ENCODE measurements around the gene BRI3BP.

The BRI3BP gene

DNA sequence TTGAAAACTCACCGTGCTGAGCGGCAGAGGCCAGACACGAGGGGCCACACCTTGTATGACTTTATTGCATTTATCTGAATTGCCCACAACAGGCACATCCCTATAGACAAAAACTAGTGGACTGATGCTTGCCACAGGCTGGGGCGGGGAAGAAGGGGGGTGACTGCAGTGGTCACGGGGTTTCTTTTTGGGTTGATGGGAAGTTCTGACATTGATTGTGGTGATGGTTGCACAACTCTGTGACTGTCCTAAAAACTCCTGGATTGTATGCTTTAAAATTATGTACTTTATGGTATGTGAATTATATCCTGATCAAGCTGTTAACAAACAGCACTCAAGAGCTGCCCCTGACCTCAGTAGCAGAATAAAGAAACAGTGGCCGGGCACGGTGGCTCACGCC, 30.2 kb upstream of the BRI3BP start:
- H3K4me2 ChIP-seq (ENCODE audit: low read depth, low read length, poor library complexity, severe bottlenecking): no peak overlapping the region

DNA sequence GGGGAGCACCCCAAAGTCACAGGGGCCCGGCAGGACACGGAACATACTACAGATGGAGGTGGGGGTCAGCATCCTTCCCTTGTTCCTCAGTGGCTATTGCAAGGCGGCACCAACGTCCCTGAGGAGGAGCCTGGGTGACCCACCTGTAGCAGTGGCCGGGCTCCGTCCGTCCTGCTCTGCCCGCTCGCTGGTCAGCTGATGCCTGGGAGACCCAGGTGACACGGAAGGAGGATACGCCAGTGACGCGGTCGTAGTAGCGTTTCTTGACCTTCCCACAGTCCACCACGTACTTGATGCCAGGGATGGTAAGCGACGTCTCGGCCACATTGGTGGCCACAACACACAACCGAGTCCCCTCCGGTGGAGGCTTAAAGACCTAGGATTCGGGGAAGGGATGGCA, 29.2 kb upstream of the BRI3BP start:
- no peaks in the 10 kb centered on the region for H3K4me1 ChIP-seq (ENCODE audit: insufficient read depth, low read length, poor library complexity, severe bottlenecking)
- H4K20me1 ChIP-seq (ENCODE audit: insufficient read depth, low read length, poor library complexity, severe bottlenecking): no peaks in the 10 kb centered on the region
- H3K36me3 ChIP-seq (ENCODE audit: insufficient read depth, low read length): peaks cover 39% of the 10 kb centered on the region; the same call in 1 of the 2 replicates
- no peaks in the 10 kb centered on the region for H3K79me2 ChIP-seq (ENCODE audit: insufficient read depth, low read length)
- H3K9ac ChIP-seq (ENCODE audit: low read depth, low read length, poor library complexity, severe bottlenecking): no peak overlapping the region
- no peak overlapping the region for H2AFZ ChIP-seq (ENCODE audit: low read length)
- no peaks in the 10 kb centered on the region for H3F3A ChIP-seq (ENCODE audit: low read depth)
- no peaks in the 10 kb centered on the region for H3K9me3 ChIP-seq (ENCODE audit: insufficient read depth, low read depth, low read length)
- TF ChIP-seq, protein P1, sequence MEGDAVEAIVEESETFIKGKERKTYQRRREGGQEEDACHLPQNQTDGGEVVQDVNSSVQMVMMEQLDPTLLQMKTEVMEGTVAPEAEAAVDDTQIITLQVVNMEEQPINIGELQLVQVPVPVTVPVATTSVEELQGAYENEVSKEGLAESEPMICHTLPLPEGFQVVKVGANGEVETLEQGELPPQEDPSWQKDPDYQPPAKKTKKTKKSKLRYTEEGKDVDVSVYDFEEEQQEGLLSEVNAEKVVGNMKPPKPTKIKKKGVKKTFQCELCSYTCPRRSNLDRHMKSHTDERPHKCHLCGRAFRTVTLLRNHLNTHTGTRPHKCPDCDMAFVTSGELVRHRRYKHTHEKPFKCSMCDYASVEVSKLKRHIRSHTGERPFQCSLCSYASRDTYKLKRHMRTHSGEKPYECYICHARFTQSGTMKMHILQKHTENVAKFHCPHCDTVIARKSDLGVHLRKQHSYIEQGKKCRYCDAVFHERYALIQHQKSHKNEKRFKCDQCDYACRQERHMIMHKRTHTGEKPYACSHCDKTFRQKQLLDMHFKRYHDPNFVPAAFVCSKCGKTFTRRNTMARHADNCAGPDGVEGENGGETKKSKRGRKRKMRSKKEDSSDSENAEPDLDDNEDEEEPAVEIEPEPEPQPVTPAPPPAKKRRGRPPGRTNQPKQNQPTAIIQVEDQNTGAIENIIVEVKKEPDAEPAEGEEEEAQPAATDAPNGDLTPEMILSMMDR (conservative IDR thresholded peaks at IDR 0.05; ENCODE audit: low read length): no peak
- no peak for TF ChIP-seq EZH2phosphoT487 (IDR thresholded peaks at IDR 0.05; ENCODE audit: borderline replicate concordance)
- H3K4me2 ChIP-seq (ENCODE audit: low read depth, low read length, poor library complexity, severe bottlenecking): no peak overlapping the region
- no peaks in the 10 kb centered on the region for H3K27me3 ChIP-seq (ENCODE audit: insufficient read depth, low read length, poor library complexity, severe bottlenecking)
- H3K9me2 ChIP-seq (replicated peaks; ENCODE audit: low read depth, low read length): no peaks in the 10 kb centered on the region
- no peak overlapping the region for H3K4me3 ChIP-seq (ENCODE audit: low read length, poor library complexity, severe bottlenecking)

More for the DNA sequence above, 30.2 kb upstream of the BRI3BP start:
- no peaks in the 10 kb centered on the region for H3K79me2 ChIP-seq (ENCODE audit: insufficient read depth, low read length)
- H3K9ac ChIP-seq (ENCODE audit: low read depth, low read length, poor library complexity, severe bottlenecking): no peak overlapping the region
- H3K4me1 ChIP-seq (ENCODE audit: insufficient read depth, low read length, poor library complexity, severe bottlenecking): no peaks in the 10 kb centered on the region
- no peak overlapping the region for H2AFZ ChIP-seq (ENCODE audit: low read length)
- no peaks in the 10 kb centered on the region for H4K20me1 ChIP-seq (ENCODE audit: insufficient read depth, low read length, poor library complexity, severe bottlenecking)
- TF ChIP-seq, protein P1 (conservative IDR thresholded peaks at IDR 0.05; ENCODE audit: low read length): no peak
- no peak for TF ChIP-seq EZH2phosphoT487 (IDR thresholded peaks at IDR 0.05; ENCODE audit: borderline replicate concordance)
- peaks cover 33% of the 10 kb centered on the region; the same call in 1 of the 2 replicates for H3K36me3 ChIP-seq (ENCODE audit: insufficient read depth, low read length)
- H3K9me2 ChIP-seq (replicated peaks; ENCODE audit: low read depth, low read length): no peaks in the 10 kb centered on the region
- no peaks in the 10 kb centered on the region for H3K27me3 ChIP-seq (ENCODE audit: insufficient read depth, low read length, poor library complexity, severe bottlenecking)
- H3K4me3 ChIP-seq (ENCODE audit: low read length, poor library complexity, severe bottlenecking): no peak overlapping the region
- no peaks in the 10 kb centered on the region for H3K9me3 ChIP-seq (ENCODE audit: insufficient read depth, low read depth, low read length)
- no peaks in the 10 kb centered on the region for H3F3A ChIP-seq (ENCODE audit: low read depth)

DNA sequence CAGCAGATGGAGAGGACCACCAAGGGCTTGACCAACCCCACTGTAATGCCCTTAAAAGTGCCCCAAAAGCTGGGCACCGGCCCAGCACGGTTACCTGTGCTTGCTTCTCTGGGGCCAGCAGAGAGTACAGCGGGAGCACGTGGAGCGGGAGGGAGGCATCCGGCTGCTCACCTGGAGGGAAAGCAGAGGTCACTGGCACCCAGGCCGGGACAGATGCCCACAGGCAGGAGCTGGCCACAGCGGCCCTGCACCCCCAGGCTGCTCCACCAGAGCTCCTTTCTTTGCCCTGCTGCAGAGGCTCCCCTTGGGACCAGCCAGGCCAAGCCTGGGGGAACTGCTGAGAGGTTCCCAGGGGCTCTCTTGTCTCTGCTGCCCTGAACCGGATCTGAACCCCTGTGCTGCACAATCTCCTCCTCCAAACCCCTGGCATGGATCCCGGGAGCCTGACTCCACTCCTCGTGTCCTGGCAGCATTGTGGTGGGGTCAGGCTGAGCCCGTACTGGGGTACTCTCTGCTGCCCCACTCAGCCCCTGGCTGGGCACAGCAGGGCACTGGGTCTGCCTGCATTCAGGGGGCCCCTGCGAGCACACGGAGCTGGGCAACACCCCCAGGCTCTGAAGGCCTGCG, 28.5 kb upstream of the BRI3BP start:
- H3K4me3 ChIP-seq (ENCODE audit: low read length, poor library complexity, severe bottlenecking): no peak overlapping the region
- no peaks in the 10 kb centered on the region for H3K27me3 ChIP-seq (ENCODE audit: insufficient read depth, low read length, poor library complexity, severe bottlenecking)
- TF ChIP-seq EZH2phosphoT487 (IDR thresholded peaks at IDR 0.05; ENCODE audit: borderline replicate concordance): no peak
- TF ChIP-seq, protein P1 (conservative IDR thresholded peaks at IDR 0.05; ENCODE audit: low read length): no peak
- H3K9me2 ChIP-seq (replicated peaks; ENCODE audit: low read depth, low read length): no peaks in the 10 kb centered on the region
- H3K79me2 ChIP-seq (ENCODE audit: insufficient read depth, low read length): no peaks in the 10 kb centered on the region
- H3K9me3 ChIP-seq (ENCODE audit: insufficient read depth, low read depth, low read length): no peaks in the 10 kb centered on the region
- H3K9ac ChIP-seq (ENCODE audit: low read depth, low read length, poor library complexity, severe bottlenecking): no peak overlapping the region
- H3K36me3 ChIP-seq (ENCODE audit: insufficient read depth, low read length): peaks cover 33% of the 10 kb centered on the region; the same call in 1 of the 2 replicates
- H3K4me1 ChIP-seq (ENCODE audit: insufficient read depth, low read length, poor library complexity, severe bottlenecking): no peaks in the 10 kb centered on the region
- H2AFZ ChIP-seq (ENCODE audit: low read length): no peak overlapping the region
- no peaks in the 10 kb centered on the region for H3F3A ChIP-seq (ENCODE audit: low read depth)
- H4K20me1 ChIP-seq (ENCODE audit: insufficient read depth, low read length, poor library complexity, severe bottlenecking): no peaks in the 10 kb centered on the region
- no peak overlapping the region for H3K4me2 ChIP-seq (ENCODE audit: low read depth, low read length, poor library complexity, severe bottlenecking)

Data from Loucy (cell line).